ENCODE measurements around the gene TRABD.

DNA sequence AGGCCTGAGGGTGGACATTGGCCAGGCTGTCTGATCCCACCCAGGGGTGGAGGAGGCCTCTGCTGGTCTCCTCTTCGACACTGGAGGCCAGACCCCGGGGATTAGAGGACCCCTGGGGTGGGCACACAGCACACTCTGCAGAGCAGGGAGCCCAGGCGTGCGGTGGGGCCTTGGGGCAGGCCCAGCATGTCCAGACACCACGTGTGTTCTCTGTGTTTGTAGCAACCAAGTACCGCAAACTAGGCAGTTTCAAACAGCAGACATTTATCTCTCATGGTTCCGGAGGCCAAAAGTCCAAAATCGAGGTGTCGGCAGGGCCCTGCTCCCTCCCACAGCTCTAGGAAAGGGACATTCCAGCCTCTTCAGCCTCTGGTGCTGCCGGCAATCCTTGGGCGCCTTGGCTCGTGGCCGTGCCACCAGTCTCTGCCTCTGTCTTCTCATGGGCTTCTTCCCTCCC lies 13.7 kb upstream of the TRABD start:
- TF ChIP-seq, protein P1, sequence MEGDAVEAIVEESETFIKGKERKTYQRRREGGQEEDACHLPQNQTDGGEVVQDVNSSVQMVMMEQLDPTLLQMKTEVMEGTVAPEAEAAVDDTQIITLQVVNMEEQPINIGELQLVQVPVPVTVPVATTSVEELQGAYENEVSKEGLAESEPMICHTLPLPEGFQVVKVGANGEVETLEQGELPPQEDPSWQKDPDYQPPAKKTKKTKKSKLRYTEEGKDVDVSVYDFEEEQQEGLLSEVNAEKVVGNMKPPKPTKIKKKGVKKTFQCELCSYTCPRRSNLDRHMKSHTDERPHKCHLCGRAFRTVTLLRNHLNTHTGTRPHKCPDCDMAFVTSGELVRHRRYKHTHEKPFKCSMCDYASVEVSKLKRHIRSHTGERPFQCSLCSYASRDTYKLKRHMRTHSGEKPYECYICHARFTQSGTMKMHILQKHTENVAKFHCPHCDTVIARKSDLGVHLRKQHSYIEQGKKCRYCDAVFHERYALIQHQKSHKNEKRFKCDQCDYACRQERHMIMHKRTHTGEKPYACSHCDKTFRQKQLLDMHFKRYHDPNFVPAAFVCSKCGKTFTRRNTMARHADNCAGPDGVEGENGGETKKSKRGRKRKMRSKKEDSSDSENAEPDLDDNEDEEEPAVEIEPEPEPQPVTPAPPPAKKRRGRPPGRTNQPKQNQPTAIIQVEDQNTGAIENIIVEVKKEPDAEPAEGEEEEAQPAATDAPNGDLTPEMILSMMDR (IDR thresholded peaks at IDR 0.05; ENCODE audit: low read length) = no peak
- TF ChIP-seq EZH2phosphoT487 (IDR thresholded peaks at IDR 0.05; ENCODE audit: low read length) = no peak
